Rectal smooth muscle tissue (tissue), 1 donor: ENCODE data around the gene STX10.
"Not testable (repeated sequence)": the region's sequence is repeated elsewhere in the genome, so short reads cannot be mapped to it uniquely, and the experiment has no call there.

Experiments used
- H3K27ac ChIP-seq: one replicate; pipeline ENCODE4 v1.7.0; 2013; ENCODE audit warnings: low read depth, low read length, inconsistent platforms
- H3K27me3 ChIP-seq: one replicate; pipeline ENCODE4 v1.7.0; 2013; ENCODE audit warnings: low read length; ENCODE audit not compliant: control insufficient read depth, insufficient read depth
- H3K36me3 ChIP-seq: one replicate; pipeline ENCODE4 v1.7.0; 2013; ENCODE audit warnings: low read length; ENCODE audit not compliant: control insufficient read depth, insufficient read depth
- H3K4me1 ChIP-seq: one replicate; pipeline ENCODE4 v1.7.0; 2013; ENCODE audit warnings: low read length; ENCODE audit not compliant: control insufficient read depth, insufficient read depth
- H3K4me3 ChIP-seq: one replicate; pipeline ENCODE4 v1.7.0; 2013; ENCODE audit warnings: low read length
- H3K9ac ChIP-seq: one replicate; pipeline ENCODE4 v1.7.0; 2013; ENCODE audit warnings: low read length

The STX10 gene

GRCh38 chr19:13149628-13150186 is 468 bp downstream of the STX10 start:
- peaks cover 2% of the 10 kb centered on the region for H3K36me3 ChIP-seq
- no peaks in the 10 kb centered on the region for H3K27me3 ChIP-seq
- H3K27ac ChIP-seq = peak overlapping the region; percentile 99
- peaks cover 7% of the 10 kb centered on the region for H3K4me1 ChIP-seq
- H3K9ac ChIP-seq = peak overlapping the region; percentile 12
- H3K4me3 ChIP-seq = peak overlapping the region; percentile 98

DNA sequence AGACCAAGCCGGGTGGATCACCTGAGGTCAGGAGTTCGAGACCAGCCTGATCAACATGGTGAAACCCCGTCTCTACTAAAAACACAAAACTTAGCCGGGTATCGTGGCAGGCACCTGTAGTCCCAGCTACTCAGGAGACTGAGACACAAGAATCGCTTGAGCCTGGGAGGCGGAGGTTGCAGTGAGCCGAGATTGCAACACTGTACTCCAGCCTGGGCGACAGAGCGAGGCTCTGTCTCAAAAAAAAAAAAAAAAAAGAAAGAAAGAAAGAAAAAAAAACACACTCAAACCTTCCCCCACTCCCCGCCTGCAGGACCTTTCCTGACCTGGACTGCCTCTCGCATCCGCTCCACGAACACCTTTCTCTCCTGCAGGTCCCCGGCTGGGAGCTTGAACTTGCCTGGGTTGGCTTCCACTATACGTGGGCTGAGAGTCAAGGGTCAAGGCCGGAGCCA is 975 bp downstream of the STX10 start:
- H3K27ac ChIP-seq, H3K4me1 ChIP-seq, H3K27me3 ChIP-seq, H3K36me3 ChIP-seq: not testable (repeated sequence)
- Histone ChIP-seq H3K9ac (peak overlapping the region; percentile 12), H3K4me3 (peak overlapping the region; percentile 98)

DNA sequence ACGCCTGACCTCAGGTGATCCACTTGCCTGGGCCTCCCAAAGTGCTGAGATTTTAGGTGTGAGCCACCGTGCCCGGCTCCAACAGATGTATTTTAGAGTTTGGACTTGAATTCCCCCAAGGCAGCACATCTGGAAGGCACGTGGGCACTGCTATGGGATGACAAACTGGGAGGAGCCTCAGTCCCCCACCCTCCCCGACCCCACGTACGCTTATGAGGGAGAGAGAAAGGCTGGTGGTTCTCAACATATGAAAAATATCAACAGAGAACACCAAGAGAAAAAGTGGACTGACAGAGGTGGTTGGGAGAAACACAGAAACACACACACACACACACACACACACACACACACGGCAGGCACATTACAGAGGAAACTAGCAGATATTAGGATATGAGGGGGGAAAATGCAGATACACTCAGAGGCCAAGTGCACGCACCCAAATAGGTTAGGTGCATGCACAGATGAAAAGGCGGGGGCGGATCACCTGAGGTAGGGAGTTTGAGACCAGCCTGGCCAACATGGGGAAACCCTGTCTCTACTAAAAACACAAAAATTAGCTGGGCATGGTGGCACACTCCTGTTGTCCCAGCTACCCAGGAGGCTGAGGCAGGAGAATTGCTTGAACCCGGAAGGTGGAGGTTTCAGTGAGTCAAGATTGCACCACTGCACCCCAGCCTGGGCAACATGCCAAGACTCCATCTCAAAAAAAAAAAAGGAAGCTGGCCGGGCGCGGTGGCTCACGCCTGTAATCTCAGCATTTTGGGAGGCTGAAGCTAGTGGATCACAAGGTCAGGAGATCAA is 3.2 kb downstream of the STX10 start:
- Histone ChIP-seq H3K9ac (no peak overlapping the region), H3K4me1 (peaks cover 4% of the 10 kb centered on the region), H3K36me3 (peaks cover 3% of the 10 kb centered on the region), H3K4me3 (no peak overlapping the region), H3K27me3 (no peaks in the 10 kb centered on the region), H3K27ac (no peak overlapping the region)

GRCh38 chr19:13139633-13140311 is 10.4 kb downstream of the STX10 start:
- Histone ChIP-seq H3K4me1 (no peaks in the 10 kb centered on the region), H3K27ac (no peak overlapping the region), H3K27me3 (no peaks in the 10 kb centered on the region), H3K4me3 (no peak overlapping the region), H3K36me3 (peaks cover 11% of the 10 kb centered on the region), H3K9ac (no peak overlapping the region)

- H3K4me3 ChIP-seq = no peak overlapping the region
- H3K27ac ChIP-seq = no peak overlapping the region
- H3K36me3 ChIP-seq = peaks cover 9% of the 10 kb centered on the region
- no peaks in the 10 kb centered on the region for H3K4me1 ChIP-seq
- no peak overlapping the region for H3K9ac ChIP-seq
- H3K27me3 ChIP-seq = no peaks in the 10 kb centered on the region
These were observed 11.3 kb downstream of the STX10 start for GRCh38 chr19:13138916-13139198.

DNA sequence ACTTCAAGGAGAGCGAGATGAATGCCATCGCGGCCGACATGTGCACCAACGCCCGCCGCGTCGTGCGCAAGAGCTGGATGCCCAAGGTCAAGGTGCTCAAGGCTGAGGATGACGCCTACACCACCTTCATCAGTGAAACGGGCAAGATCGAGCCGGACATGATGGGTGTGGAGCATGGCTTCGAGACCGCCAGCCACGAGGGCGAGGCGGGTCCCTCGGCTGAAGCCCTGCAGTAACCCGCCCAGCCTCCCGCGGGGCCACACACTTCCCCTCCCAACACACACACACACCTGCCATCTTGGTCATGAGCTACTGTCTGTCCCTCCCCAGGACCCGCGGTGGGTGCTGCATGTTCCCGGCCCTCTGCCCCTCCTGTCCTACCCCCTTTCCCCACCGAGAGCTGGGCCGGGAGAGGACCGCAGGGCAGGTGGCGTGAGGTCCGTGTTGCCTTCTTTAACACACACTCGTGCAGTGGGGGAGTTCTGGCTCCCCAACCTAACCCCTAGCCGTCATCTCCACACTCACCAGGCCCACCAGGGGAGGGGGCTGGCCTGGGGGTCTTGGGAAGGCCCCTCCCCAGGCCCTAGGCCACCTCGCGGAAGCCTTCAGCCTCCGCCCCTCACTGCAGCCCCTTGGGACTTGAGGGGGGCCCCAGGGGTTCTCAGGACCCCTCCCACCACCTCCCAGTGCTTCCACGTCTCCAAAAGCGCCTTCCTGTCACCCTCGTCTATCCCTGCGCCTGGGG is 11.8 kb downstream of the STX10 start:
- H3K27ac ChIP-seq = no peak overlapping the region
- peaks cover 9% of the 10 kb centered on the region for H3K36me3 ChIP-seq
- H3K9ac ChIP-seq = no peak overlapping the region
- H3K27me3 ChIP-seq = no peaks in the 10 kb centered on the region
- H3K4me1 ChIP-seq = no peaks in the 10 kb centered on the region
- no peak overlapping the region for H3K4me3 ChIP-seq

GRCh38 chr19:13137290-13137794 is 12.8 kb downstream of the STX10 start:
- Histone ChIP-seq H3K9ac (no peak overlapping the region), H3K4me1 (no peaks in the 10 kb centered on the region), H3K4me3 (no peak overlapping the region), H3K27ac (no peak overlapping the region), H3K36me3 (peaks cover 9% of the 10 kb centered on the region), H3K27me3 (no peaks in the 10 kb centered on the region)

DNA sequence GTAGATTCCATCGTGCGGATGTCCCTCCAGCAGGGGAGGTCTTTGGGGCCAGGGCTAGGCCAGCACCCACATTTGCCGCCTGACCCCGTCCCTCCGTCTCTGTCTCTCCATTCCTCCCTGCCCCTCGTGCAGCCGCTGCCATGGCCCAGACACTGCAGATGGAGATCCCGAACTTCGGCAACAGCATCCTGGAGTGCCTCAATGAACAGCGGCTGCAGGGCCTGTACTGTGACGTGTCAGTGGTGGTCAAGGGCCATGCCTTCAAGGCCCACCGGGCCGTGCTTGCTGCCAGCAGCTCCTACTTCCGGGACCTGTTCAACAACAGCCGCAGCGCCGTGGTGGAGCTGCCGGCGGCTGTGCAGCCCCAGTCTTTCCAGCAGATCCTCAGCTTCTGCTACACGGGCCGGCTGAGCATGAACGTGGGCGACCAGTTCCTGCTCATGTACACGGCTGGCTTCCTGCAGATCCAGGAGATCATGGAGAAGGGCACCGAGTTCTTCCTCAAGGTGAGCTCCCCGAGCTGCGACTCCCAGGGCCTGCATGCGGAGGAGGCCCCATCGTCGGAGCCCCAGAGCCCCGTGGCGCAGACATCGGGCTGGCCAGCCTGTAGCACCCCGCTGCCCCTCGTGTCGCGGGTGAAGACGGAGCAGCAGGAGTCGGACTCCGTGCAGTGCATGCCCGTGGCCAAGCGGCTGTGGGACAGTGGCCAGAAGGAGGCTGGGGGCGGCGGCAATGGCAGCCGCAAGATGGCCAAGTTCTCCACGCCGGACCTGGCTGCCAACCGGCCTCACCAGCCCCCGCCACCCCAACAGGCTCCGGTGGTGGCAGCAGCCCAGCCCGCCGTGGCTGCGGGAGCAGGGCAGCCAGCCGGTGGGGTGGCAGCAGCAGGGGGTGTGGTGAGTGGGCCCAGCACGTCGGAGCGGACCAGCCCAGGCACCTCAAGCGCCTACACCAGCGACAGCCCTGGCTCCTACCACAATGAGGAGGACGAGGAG is 14.8 kb downstream of the STX10 start:
- H3K27ac ChIP-seq = peak overlapping the region; percentile 11
- H3K27me3 ChIP-seq = no peaks in the 10 kb centered on the region
- peaks cover 9% of the 10 kb centered on the region for H3K36me3 ChIP-seq
- no peaks in the 10 kb centered on the region for H3K4me1 ChIP-seq
- no peak overlapping the region for H3K4me3 ChIP-seq
- H3K9ac ChIP-seq = no peak overlapping the region

DNA sequence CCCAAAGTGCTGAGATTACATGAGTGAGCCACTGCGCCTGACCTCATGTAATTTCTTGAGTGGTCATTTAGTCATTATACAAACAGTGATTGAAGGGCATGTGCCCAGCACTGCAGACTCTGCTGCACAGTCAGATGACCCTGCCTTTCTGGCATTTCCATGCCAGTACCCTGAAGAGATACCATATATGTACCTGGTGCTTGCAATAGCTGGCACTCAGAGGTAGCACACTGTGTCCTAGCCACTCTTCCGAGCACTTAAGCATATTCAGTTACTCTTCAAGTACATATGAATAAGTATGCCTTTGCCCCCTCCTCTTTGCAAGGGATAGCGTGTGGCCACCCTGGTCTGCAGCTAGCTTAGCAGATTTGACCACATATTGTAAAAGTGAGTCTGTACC is 15.5 kb downstream of the STX10 start:
- Histone ChIP-seq H3K27me3 (no peaks in the 10 kb centered on the region), H3K4me1 (no peaks in the 10 kb centered on the region), H3K36me3 (peaks cover 9% of the 10 kb centered on the region), H3K27ac (peak overlapping the region; percentile 11), H3K9ac (no peak overlapping the region), H3K4me3 (no peak overlapping the region)

GRCh38 chr19:13133241-13133870 is 16.8 kb downstream of the STX10 start:
- no peaks in the 10 kb centered on the region for H3K4me1 ChIP-seq
- H3K36me3 ChIP-seq = peaks cover 9% of the 10 kb centered on the region
- no peak overlapping the region for H3K27ac ChIP-seq
- H3K9ac ChIP-seq = no peak overlapping the region
- no peak overlapping the region for H3K4me3 ChIP-seq
- H3K27me3 ChIP-seq = no peaks in the 10 kb centered on the region

GRCh38 chr19:13132471-13133180 is 17.5 kb downstream of the STX10 start:
- H3K27me3 ChIP-seq = no peaks in the 10 kb centered on the region
- H3K36me3 ChIP-seq = peaks cover 9% of the 10 kb centered on the region
- H3K4me1 ChIP-seq = no peaks in the 10 kb centered on the region
- H3K9ac ChIP-seq = no peak overlapping the region
- H3K4me3 ChIP-seq = no peak overlapping the region
- H3K27ac ChIP-seq = no peak overlapping the region
